ENCODE results near the gene EDAR. TPM values are rescaled to one million over a fixed set of nuclear protein-coding genes. Genes with fewer than 3 reads are reported as not detected.
A peak's percentile ranks its signal among the peaks of the same experiment; 100 is the strongest.

Gene EDAR
- total RNA-seq, 4 donors from 2014 or later: 0.38 to 5.0 (median 0.88) TPM; not detected in 1

- Histone ChIP-seq H3K36me3 (no peaks in the 10 kb centered on the region), H3K4me3 (no peak overlapping the region), H3K4me1 (no peaks in the 10 kb centered on the region), H3K27ac (peak overlapping the region in 1 of 4 donors; percentile 35), H3K27me3 (no peaks in the 10 kb centered on the region), H3K9me3 (peaks cover 0 to 13% (median 6%) of the 10 kb centered on the region in 4 donors)
- DNase-seq: no peak
- TF ChIP-seq CTCF (IDR thresholded peaks at IDR 0.05) (no peak), POLR2A (IDR thresholded peaks at IDR 0.05) (no peak)
Measured at GRCh38 chr2:108943751-108944150, 45.3 kb downstream of the EDAR start.

GRCh38 chr2:108942888-108943287, 46.1 kb downstream of the EDAR start:
- H3K27me3 ChIP-seq: no peaks in the 10 kb centered on the region
- no peak overlapping the region for H3K27ac ChIP-seq
- H3K4me1 ChIP-seq: no peaks in the 10 kb centered on the region
- no peak overlapping the region for H3K4me3 ChIP-seq
- DNase-seq: peak in 1 of 3 donors; percentile 7
- no peaks in the 10 kb centered on the region for H3K36me3 ChIP-seq
- H3K9me3 ChIP-seq: peaks cover 0 to 13% (median 6%) of the 10 kb centered on the region in 4 donors
- TF ChIP-seq CTCF (IDR thresholded peaks at IDR 0.05): no peak

GRCh38 chr2:108942231-108942825, 46.7 kb downstream of the EDAR start:
- DNase-seq: peak in 1 of 3 donors; percentile 37
- H3K36me3 ChIP-seq: no peaks in the 10 kb centered on the region
- no peak for TF ChIP-seq POLR2A (IDR thresholded peaks at IDR 0.05)
- TF ChIP-seq CTCF (IDR thresholded peaks at IDR 0.05): no peak
- H3K27ac ChIP-seq: no peak overlapping the region
- H3K9me3 ChIP-seq: peaks cover 0 to 9% (median 4%) of the 10 kb centered on the region in 4 donors
- H3K27me3 ChIP-seq: no peaks in the 10 kb centered on the region
- H3K4me1 ChIP-seq: no peaks in the 10 kb centered on the region
- no peak overlapping the region for H3K4me3 ChIP-seq

- peak in 1 of 3 donors; percentile 12 for DNase-seq
- no peak for TF ChIP-seq CTCF (IDR thresholded peaks at IDR 0.05)
- TF ChIP-seq POLR2A (IDR thresholded peaks at IDR 0.05): no peak
- H3K4me3 ChIP-seq: no peak overlapping the region
- H3K9me3 ChIP-seq: peaks cover 0 to 3% (median 1%) of the 10 kb centered on the region in 4 donors
- no peak overlapping the region for H3K27ac ChIP-seq
- no peaks in the 10 kb centered on the region for H3K36me3 ChIP-seq
- no peaks in the 10 kb centered on the region for H3K27me3 ChIP-seq
- H3K4me1 ChIP-seq: no peaks in the 10 kb centered on the region
Measured at GRCh38 chr2:108941767-108942166, 47.3 kb downstream of the EDAR start.

- Histone ChIP-seq H3K27ac (no peak overlapping the region), H3K9me3 (no peaks in the 10 kb centered on the region), H3K4me1 (no peaks in the 10 kb centered on the region), H3K36me3 (no peaks in the 10 kb centered on the region), H3K4me3 (no peak overlapping the region), H3K27me3 (no peaks in the 10 kb centered on the region)
- DNase-seq: peak in 1 of 3 donors; percentile 19
- TF ChIP-seq CTCF (IDR thresholded peaks at IDR 0.05): no peak
- TF ChIP-seq POLR2A (IDR thresholded peaks at IDR 0.05): no peak
Measured at GRCh38 chr2:108941161-108941665, 47.8 kb downstream of the EDAR start.

Data from Peyer's patch (tissue), 4 donors.